Panc1 (cell line): ENCODE results near the gene LEKR1. TPM values are rescaled to one million over a fixed set of nuclear protein-coding genes. Genes with fewer than 3 reads are reported as not detected.

ENCODE experiments used
- ATAC-seq: fragments of 200-7000 bp; cut with Tn5 transposase; 2 replicates; pipeline ENCODE4 v1.9.1; 2020; ENCODE audit warnings: mild to moderate bottlenecking, moderate library complexity
- BruUV-seq: library from RNA; stranded (reverse); fragments of 400-500 nt; replicated peaks from 2 replicates; lab custom pipeline; 2021; lab: Mats Ljungman, UMichigan
- CTCF ChIA-PET: fragments of 300-600 bp; sonication (Branson Sonifier 250); formaldehyde crosslinking; loops from one replicate; lab custom pipeline; 2022; ENCODE audit warnings: antibody characterized with exemption; lab: Charles Lee
- POLR2A ChIA-PET: fragments of 300-600 bp; sonication (Branson Sonifier 250); formaldehyde crosslinking; loops from one replicate; lab custom pipeline; 2022; ENCODE audit warnings: antibody characterized with exemption; lab: Charles Lee
- DNase-seq: peaks from one replicate; pipeline ENCODE4 v3.0.0-alpha.2; 2010; ENCODE audit warnings: low read depth, low spot score
- H3K27ac ChIP-seq: 2 replicates; pipeline ENCODE4 v1.5.1; 2011; ENCODE audit warnings: mild to moderate bottlenecking, low read length, inconsistent platforms
- H3K27me3 ChIP-seq: fragments of 200-500 bp; sonication (Bioruptor generic); 2 replicates; pipeline ENCODE4 v1.6.0; 2014; ENCODE audit warnings: low read length, inconsistent platforms; ENCODE audit not compliant: control insufficient read depth, insufficient read depth
- H3K36me3 ChIP-seq: fragments of 200-500 bp; sonication (Bioruptor generic); 2 replicates; pipeline ENCODE4 v1.5.1; 2014; ENCODE audit warnings: inconsistent platforms, mild to moderate bottlenecking, low read length, moderate library complexity; ENCODE audit not compliant: control insufficient read depth, insufficient read depth
- H3K4me1 ChIP-seq: 2 replicates; pipeline ENCODE4 v1.5.1; 2011; ENCODE audit warnings: inconsistent platforms, mild to moderate bottlenecking, low read length, moderate library complexity; ENCODE audit not compliant: control insufficient read depth, insufficient read depth
- H3K4me3 ChIP-seq, 2 experiments: 2 replicates each; pipeline ENCODE4 v1.5.1; 2011 to 2012; ENCODE audit warnings: low read depth in 2 of 2, low read length in 2 of 2, mild to moderate bottlenecking in 2 of 2, inconsistent platforms in 1 of 2, moderate library complexity in 1 of 2
- H3K9me3 ChIP-seq: fragments of 200-500 bp; sonication (Bioruptor generic); 2 replicates; pipeline ENCODE4 v1.5.1; 2014; ENCODE audit warnings: low read depth, mild to moderate bottlenecking, inconsistent platforms, low read length, moderate library complexity; ENCODE audit not compliant: control insufficient read depth, insufficient read depth
- POLR2AphosphoS5 ChIP-seq: IDR thresholded peaks from 2 replicates; pipeline ENCODE4 v1.6.1; 2012; ENCODE audit warnings: mild to moderate bottlenecking, low read depth, low read length, moderate library complexity
- SIN3A ChIP-seq: IDR thresholded peaks from 2 replicates; pipeline ENCODE4 v1.6.1; 2012; ENCODE audit warnings: low read depth, mild to moderate bottlenecking, low read length, moderate library complexity, borderline replicate concordance; ENCODE audit not compliant: insufficient read depth
- TCF7L2 ChIP-seq: IDR thresholded peaks from 2 replicates; pipeline ENCODE4 v1.6.1; 2011; ENCODE audit warnings: mild to moderate bottlenecking, low read depth, low read length, inconsistent platforms
- in situ Hi-C: cut with HindIII; loops from 2 replicates; pipeline ENCODE4 v1.10.0; 2016; ENCODE audit warnings: low sequenced_read_pairs, low pct_unique_long_range_greater_than_20kb
- intact Hi-C: fragments of 100-400 bp; cut with micrococcal nuclease; formaldehyde crosslinking; loops from one replicate; pipeline ENCODE4 v1.10.0; 2022; ENCODE audit not compliant: unreplicated experiment
- total RNA-seq: library from RNA; stranded (reverse); gene quantifications from one replicate; pipeline ENCODE4 v1.2.1, GENCODE V29; 2021; ENCODE audit not compliant: unreplicated experiment
- TF ChIP-seq, protein P1 (sequence below): fragments of 450-650 bp; IDR thresholded peaks from 2 replicates; pipeline ENCODE4 v1.5.1; 2017; ENCODE audit warnings: mild to moderate bottlenecking
- TF ChIP-seq, protein P2 (sequence below), 2 experiments: IDR thresholded peaks; 2 replicates each; pipeline ENCODE4 v1.6.1; 2011 to 2012; ENCODE audit warnings: low read depth in 2 of 2, control low read depth in 1 of 2, low read length in 1 of 2, mild to moderate bottlenecking in 1 of 2, moderate library complexity in 1 of 2; ENCODE audit not compliant: insufficient read depth in 1 of 2

LEKR1 gene
- total RNA-seq, 1 experiment from 2014 or later, result not detected

DNA sequence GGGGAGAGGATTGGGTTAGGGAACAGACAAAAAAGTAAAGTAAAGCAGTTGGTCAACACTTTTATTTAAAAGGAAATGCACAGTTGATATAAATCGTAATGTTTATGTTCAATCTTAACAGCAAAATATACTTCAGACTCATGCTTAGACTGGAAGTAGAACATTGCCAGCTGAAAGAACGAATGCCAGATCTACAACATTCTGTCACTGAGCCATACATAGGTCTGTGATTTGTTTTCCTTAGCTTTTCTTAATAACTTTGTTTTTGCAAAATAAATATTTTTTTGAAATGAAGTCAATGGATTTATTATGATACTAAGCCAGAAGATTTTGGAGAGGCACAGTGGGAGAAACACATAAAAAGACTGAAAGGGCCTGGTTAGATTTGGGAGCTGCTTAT, 62.0 kb downstream of the LEKR1 start:
- ChIA-PET POLR2A (no interaction called here), CTCF (no interaction called here)
- intact Hi-C loops, result no loop called here
- no peak overlapping the region for H3K27ac ChIP-seq
- peaks cover 13% of the 10 kb centered on the region; the same call in 1 of the 2 replicates for H3K9me3 ChIP-seq
- no TSS peak for BruUV-seq
- H3K4me3 ChIP-seq, result no peak overlapping the region
- no peaks in the 10 kb centered on the region for H3K36me3 ChIP-seq
- no peak for ATAC-seq
- no peak for DNase-seq
- TF ChIP-seq, protein P1, sequence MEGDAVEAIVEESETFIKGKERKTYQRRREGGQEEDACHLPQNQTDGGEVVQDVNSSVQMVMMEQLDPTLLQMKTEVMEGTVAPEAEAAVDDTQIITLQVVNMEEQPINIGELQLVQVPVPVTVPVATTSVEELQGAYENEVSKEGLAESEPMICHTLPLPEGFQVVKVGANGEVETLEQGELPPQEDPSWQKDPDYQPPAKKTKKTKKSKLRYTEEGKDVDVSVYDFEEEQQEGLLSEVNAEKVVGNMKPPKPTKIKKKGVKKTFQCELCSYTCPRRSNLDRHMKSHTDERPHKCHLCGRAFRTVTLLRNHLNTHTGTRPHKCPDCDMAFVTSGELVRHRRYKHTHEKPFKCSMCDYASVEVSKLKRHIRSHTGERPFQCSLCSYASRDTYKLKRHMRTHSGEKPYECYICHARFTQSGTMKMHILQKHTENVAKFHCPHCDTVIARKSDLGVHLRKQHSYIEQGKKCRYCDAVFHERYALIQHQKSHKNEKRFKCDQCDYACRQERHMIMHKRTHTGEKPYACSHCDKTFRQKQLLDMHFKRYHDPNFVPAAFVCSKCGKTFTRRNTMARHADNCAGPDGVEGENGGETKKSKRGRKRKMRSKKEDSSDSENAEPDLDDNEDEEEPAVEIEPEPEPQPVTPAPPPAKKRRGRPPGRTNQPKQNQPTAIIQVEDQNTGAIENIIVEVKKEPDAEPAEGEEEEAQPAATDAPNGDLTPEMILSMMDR, result no peak
- TF ChIP-seq TCF7L2 (no peak), SIN3A (no peak), POLR2AphosphoS5 (no peak)
- TF ChIP-seq, protein P2, sequence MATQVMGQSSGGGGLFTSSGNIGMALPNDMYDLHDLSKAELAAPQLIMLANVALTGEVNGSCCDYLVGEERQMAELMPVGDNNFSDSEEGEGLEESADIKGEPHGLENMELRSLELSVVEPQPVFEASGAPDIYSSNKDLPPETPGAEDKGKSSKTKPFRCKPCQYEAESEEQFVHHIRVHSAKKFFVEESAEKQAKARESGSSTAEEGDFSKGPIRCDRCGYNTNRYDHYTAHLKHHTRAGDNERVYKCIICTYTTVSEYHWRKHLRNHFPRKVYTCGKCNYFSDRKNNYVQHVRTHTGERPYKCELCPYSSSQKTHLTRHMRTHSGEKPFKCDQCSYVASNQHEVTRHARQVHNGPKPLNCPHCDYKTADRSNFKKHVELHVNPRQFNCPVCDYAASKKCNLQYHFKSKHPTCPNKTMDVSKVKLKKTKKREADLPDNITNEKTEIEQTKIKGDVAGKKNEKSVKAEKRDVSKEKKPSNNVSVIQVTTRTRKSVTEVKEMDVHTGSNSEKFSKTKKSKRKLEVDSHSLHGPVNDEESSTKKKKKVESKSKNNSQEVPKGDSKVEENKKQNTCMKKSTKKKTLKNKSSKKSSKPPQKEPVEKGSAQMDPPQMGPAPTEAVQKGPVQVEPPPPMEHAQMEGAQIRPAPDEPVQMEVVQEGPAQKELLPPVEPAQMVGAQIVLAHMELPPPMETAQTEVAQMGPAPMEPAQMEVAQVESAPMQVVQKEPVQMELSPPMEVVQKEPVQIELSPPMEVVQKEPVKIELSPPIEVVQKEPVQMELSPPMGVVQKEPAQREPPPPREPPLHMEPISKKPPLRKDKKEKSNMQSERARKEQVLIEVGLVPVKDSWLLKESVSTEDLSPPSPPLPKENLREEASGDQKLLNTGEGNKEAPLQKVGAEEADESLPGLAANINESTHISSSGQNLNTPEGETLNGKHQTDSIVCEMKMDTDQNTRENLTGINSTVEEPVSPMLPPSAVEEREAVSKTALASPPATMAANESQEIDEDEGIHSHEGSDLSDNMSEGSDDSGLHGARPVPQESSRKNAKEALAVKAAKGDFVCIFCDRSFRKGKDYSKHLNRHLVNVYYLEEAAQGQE (IDR thresholded peaks at IDR 0.05; ENCODE audit: insufficient read depth in 1 of 2, low read depth in 2 of 2, low read length in 1 of 2), result no peak
- in situ Hi-C loops, result no loop called here
- H3K4me1 ChIP-seq, result no peaks in the 10 kb centered on the region
- H3K27me3 ChIP-seq, result no peaks in the 10 kb centered on the region

DNA sequence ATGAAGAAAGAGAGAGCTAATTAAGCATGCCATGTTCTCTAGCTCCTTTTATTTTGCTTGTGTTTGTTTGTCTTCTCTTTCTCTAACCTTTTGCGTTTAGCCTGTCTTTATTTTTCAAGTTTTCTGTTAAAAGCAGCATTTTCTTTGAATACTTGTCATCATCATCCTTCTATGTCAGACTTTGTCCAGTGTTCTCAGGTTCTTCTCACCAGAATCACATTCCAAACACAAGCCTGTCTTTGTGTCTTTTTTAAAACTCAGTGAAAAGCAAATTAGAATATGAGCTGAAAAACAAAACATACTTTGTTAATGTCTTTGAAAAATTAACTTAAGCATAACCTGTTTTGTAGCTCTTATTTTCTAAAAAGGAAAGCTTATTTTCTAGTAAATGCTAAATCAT, 62.4 kb downstream of the LEKR1 start:
- BruUV-seq, result no TSS peak
- TF ChIP-seq SIN3A (no peak), TCF7L2 (no peak), POLR2AphosphoS5 (no peak)
- TF ChIP-seq, protein P2 (IDR thresholded peaks at IDR 0.05; ENCODE audit: insufficient read depth in 1 of 2, low read depth in 2 of 2, low read length in 1 of 2), result no peak
- TF ChIP-seq, protein P1, result no peak
- Histone ChIP-seq H3K9me3 (peaks cover 13% of the 10 kb centered on the region; the same call in 1 of the 2 replicates), H3K4me3 (no peak overlapping the region), H3K27me3 (no peaks in the 10 kb centered on the region), H3K36me3 (no peaks in the 10 kb centered on the region), H3K4me1 (no peaks in the 10 kb centered on the region), H3K27ac (no peak overlapping the region)
- CTCF ChIA-PET, result no interaction called here
- intact Hi-C loops, result no loop called here
- DNase-seq (no peak), ATAC-seq (no peak)
- POLR2A ChIA-PET, result no interaction called here
- in situ Hi-C loops, result no loop called here
